ENCODE measurements around the gene C1orf232.

- no peak for TF ChIP-seq EZH2 (IDR thresholded peaks at IDR 0.05; ENCODE audit: borderline replicate concordance, low read depth, low read length, severe bottlenecking)
- no peak for TF ChIP-seq CTCF (IDR thresholded peaks at IDR 0.05; ENCODE audit: borderline replicate concordance, extremely low read depth, low read length, poor library complexity, severe bottlenecking)
Measured at GRCh38 chr1:26203642-26204318, 35.0 kb upstream of the C1orf232 start.

Data from DND-41 (cell line).